UCSD-AML1 (cell line): ENCODE measurements around the gene FHL2.

Experiments
- DNase-seq: peaks from one replicate; lab custom pipeline; 2025; ENCODE audit not compliant: unreplicated experiment; lab: John Stamatoyannopoulos, UW

Gene FHL2

DNA sequence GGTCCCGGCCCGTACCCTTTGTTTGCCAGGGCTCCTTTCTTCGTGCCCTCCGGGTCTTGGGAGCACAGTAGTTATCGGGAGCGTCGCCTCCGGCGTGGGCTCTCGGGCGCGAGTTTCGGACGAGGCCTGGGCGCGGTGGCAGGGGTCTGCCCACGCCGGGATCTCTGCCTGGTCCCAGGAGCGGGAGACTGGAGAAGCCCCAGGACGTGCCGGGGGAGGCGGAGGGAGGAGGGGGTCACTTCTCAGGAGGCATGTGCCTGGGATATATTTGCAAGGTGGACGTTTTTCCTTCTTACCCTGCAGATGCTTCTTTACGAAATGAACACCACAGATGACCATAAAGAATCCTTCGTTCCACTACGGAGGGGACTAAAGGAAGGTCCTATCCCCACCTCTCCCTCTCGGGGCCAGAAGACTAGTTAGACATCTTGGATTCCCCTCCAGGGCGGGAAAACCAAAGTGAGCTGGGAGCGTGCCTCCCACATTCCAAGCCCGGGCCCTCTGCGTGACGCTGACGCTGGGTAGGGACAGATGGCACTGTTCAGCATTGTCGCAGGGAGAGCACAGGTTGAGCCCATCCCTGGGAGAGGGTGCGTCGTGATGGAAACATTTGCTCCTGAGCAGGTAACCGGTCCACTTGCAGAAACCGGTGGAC is 483 bp upstream of the FHL2 start:
- DNase-seq: no peak

DNA sequence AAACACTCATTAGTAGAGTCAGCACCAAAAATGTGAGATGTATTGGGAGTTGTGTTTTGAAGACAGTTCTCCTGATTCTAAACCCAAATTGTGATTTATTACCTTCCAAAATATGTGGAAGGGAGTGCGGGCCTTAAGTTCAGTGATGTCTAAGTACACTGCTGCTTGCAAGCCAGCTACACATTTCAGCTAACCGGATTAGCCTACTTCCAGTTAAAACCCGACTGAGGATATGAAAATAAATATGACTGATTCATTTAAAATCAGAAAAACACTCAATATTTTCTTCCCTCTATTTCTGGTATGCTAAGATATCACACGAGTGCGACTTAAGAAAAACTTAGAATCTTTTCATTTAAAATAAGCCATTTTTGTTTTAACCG is 907 bp downstream of the FHL2 start:
- no peak for DNase-seq

DNA sequence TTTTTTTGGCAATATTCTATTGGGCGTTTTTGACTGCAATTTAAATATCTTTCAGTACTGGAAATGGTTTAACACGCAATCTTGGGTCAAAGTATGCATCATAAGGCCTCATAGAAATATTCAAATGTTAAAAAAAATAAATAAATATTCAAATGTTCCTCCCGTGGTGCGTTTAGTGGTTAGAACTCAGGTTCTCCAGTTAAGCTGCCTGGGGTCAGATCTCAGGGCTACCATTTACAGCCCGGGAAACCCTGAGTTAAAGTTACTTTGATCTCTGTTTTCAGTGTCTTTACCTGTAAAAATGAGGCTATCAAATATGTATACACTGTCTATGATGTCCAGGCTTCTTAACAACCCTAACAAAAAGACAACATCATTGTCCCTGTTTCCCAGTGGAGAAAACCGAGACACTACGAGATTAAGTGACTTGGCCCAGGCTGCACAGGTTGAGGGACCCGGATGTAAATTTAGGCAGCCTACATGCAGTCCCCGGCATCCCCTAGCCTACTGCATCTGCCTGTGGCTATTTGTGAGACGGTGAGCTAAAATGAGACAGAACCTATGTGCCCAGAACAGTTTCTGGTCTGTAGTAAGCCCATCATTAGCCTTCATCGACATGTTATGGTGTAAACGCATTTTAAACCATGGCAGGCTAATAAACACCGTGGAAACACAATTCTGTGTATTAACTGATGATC is 1.7 kb downstream of the FHL2 start:
- DNase-seq: no peak

DNA sequence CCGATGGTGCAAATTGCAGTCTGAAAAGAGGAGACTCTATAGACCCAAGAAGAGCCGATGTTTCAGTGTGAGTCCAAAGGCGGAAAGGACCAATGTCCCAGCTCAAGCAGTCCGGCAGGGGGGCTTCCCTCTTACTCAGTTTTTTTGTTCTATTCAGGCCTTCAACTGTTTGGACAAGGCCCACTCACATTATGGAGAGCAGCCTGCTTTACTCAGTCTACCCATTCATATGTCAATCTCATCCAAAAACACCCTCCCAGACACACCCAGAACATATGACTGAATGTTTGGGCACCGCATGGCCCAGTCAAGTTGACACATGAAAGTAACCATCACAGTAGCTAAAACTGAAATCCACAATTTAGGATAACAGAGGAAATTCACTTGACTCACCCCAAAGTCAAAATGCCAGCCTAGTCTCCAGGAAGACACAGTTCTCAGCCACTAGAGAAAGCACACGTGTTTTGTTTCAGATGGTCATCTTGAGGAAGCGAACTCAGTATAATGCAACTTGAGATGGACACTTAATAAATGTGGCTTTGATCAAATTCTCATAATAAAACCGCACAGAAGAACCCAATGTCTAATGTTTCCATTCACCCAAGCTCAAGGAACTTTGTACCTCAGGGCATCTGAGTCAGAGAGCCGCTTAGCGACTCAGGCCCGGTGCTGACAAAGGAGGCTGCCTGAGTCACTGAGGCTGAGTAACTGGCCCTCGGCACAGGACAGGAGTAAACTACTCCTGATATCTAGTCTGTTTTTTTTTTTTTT is 2.4 kb downstream of the FHL2 start:
- no peak for DNase-seq

DNA sequence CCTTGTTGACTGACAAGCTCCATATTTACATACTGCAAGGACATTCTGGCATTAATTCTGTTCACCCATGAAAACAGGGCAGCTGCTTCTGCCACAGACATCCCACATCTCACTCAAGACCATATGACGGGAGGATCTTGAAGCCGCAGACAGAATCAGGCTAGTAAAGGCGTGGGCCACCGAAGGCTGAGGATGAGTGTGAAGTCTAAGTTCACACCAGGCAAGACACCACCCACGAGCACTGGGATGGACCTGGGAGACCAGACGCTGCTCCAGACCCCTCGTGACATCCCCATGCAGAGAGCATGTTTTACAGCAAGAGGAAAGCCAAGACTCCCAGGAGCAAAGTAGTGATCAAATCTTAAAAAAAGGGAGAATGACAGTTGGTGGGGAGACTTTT is 3.2 kb downstream of the FHL2 start:
- DNase-seq: no peak

DNA sequence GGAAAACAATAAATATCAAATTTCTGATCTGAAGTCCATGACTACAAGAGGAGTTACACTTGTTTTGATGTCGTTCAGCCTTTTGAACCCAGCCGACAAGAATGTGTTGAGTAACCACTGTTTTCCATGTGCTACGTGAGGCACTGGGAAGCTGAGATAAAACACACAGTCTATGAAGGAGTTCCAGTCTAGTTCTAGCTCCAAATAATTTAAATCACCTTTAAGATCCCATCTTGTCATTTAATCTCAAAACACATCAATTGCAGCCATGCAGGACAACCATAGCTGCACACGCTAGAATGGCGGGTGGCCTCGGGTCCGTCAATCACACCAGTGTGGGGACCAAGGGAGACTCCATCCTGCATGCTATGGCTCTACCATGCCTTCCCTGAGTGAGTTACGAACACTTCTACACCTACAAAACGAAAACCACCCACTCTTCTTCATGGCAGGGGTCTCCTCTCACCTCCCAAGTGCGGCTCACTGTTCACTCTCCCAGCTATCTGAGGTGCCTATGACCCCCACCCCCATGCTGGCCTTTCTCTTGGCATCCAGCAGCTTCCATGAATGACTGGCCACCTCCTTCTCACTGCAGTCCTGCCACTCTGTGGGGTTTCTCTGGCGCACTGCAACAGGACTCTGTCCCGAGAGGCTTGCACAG is 3.8 kb downstream of the FHL2 start:
- DNase-seq: no peak

DNA sequence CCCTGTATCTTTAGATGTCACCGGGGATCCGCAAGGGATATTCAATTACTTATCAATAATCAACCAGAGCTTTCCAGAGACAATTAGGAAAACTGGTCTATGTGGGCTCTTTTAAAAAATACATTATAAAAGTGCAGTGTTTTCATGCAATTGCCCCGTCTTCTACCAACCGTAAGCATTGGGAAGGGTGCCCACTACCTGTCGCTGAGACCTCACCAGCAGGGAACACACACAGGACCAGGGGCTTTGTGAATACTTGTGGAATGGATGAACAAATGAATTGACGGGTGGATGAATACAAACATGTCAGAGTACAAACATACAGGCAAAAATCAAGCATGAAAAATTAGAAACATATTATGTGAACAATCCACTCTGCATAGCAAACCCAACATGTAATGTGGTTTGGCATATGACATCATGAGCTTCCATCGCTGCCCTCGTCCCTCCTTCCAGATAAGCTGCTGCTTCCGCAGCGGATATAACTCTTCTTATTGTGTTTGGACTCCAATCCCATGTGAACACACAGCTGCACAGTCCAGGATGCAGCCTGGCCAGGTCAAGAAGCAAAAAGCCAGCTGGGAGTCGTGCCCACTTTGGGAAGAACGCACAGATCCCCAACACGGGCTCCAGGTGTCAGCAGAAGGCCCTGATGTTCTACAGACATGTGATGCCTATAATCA is 5.3 kb downstream of the FHL2 start:
- no peak for DNase-seq

DNA sequence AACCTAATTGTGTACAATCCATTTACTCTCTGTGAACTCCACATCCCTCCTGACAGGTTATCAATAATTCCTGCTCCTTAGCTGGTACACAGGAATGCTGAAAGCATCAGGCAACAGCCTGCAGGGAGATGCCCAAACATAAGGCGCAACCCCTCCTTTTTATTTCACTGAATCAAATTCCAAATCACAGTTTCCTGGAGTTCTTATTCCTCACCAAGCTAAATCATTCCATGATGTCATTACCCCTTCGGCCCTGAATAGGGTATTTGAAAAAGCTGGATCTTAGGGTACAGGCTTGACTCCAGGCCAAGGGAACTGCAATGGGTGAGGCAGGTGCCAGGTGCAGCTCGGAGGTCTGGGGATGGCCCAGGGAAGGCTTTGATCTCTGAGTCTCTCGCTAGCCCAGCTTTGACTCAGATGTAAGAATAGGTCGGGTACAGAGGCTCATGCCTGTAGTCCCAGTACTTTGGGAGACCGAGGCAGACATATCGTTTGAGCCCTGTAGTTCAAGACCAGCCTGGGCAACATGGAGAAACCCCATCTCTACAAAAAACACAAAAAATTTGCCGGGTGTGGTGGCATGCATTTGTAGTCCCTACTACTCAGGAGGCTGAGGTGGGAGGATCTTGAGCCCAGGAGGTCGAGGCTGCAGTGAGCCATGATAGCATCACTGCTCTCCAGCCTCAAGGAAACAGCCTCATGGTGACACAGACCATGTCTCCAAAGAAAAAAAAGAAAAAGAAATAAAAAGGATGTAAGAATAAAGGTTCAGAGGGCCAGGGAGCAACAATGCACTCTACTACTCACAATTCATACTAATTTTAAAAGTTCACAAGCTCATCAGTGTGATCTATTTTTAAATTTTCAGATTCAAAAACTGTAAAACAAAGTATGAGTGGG is 6.8 kb downstream of the FHL2 start:
- DNase-seq: no peak

DNA sequence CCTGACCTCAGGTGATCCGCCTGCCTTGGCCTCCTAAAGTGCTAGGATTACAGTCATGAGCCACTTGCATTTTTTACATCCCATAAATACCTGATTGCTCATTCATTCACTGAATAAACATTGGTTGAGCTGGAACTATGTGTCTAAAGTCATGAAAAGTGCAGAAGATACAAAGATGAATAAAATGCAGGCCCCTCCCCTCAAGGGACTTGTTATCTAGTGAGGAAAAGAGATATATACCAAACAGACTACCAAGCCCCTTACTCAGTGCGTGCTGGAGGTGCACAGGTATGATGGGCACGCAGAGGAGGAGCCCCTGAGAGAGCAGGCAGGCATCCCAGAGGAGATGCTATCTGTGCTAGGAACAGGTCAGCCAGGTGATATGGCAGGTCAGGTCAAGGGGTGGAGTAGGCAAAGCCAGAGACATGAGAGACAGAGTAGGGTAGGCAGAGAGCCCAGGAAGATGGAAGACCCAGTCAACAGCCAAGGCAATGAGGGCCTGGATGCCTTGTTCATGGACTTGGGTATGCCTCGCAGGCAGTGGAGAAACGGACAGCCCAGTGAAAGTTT is 7.7 kb downstream of the FHL2 start:
- DNase-seq: no peak

DNA sequence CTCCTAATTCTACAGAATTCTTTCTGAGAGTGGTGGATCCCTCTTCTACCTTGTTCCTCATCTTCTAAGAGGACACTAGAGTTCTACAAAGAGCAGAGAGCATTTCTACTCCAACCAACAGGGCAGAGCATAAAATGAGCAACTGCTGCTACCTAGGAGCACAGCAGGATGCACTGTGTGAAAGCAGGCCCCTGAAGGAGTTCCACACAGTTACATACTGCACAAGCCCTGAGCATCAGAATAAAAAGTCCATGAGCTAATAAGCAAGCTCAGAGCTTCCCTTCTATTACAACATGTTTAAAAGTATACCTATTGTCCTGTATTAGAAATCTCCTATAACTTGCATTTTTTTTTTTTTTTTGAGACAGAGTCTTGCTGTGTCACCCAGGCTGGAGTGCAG is 8.4 kb downstream of the FHL2 start:
- DNase-seq: no peak

DNA sequence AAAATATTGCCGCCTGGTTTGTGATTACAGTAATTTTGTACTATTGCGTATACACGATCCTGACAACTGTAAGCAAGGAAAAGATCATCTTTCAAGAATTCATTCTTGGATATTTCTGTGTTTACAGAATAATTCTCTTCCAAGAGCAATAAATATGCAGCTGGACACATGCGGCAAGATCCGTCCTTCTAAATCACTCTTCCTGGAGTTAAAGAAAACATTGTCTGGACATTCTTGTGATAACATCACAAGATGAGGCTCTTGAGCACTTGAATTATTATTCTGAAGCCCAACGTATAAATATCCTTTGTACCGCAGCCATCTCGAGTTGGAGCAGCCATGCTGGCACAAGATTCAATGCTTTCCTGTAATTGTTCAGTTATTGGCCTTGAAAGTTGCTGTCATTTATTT is 9.9 kb downstream of the FHL2 start:
- no peak for DNase-seq

DNA sequence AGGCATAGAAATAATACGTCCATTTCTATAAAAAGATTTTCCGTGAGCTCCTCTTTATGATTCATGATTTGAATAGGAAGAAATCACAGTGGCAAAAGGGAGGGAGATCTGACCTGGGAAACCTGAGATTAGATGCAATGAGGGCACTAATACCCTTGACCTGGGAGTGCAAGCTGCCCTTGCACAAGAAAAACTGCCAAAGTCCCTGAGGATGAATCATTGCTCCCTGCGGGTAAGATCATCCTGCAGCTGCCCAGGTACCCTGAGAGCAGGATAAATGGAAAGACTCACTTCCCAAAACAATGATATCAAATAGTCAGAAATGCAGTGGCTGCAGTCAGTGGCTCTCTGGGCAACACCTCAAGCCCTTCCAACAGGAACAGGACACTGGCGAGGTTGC is 11.6 kb downstream of the FHL2 start:
- no peak for DNase-seq

DNA sequence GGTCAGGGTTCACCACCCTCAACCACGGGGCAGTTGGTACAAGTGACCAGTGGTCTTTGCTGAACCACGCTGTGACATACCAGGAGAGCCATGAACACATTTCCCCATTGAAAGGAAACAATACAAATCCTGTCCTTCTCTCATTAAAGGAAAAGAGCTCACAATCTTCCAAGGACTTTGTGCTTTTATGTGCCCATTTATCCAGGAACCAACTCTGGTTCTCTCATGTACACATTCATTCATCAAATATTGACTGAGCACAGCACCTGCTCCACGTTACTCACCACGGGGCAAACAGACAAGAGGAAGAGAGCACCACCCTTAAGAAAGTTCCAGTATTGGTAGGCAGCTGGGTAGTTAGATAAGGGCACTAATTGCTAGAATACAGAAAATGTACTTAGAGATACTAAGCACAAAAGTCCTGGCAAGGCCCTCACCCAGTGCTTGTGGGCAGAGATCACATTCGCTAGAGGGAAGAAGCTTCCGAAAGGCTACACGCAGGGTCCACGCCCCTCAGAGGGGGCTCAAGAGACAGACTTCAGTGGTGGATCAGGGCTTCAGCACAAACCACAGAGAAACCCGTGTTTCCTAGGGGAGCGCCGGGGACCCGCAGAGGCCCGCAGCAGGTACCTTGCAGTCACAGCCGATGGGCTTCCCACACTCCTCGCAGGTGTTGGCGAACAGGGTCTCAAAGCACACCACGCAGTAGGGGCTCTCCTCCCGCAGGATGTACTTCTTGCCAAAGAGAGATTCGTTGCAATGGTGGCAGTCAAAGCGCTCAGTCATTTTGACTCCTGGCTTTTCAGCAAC is 12.9 kb downstream of the FHL2 start:
- no peak for DNase-seq

DNA sequence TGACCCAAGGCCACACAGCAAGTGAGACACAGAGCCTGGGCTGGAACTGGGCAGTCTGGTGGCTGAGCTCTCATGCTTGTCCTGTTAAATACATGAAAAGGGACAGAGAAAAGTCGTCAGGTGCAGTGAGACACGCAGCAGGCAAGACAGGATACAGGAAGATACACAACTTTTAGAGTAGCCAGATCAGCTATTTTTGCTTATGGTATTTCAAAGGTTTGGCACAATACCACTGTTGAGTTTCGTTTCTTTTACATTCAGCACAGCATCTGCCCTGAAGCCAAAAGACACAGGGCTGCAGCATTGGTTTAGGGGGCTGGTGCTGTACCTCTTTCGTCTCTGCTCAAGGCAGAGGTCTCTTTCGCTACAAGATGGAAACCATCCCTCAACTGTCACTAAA is 14.0 kb downstream of the FHL2 start:
- DNase-seq: no peak

DNA sequence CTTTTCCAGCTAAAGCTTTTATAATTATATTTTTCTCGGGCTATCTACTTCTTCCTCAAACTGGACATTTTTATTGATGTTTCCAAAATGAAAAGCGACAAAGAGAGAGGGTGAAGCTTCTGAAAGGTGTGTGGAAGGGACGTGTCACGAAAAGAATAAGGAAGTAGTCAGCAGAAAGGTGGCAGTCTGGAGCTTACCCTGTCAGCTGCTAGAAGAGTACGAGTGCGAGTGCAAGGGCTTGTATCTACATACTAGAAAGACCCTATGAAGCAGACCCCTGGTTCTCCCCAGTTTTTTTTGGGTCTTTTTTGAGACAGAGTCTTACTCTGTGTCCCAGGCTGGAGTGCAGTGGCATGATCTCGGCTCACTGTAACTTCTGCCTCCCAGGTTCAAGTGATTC is 14.6 kb downstream of the FHL2 start:
- DNase-seq: no peak

DNA sequence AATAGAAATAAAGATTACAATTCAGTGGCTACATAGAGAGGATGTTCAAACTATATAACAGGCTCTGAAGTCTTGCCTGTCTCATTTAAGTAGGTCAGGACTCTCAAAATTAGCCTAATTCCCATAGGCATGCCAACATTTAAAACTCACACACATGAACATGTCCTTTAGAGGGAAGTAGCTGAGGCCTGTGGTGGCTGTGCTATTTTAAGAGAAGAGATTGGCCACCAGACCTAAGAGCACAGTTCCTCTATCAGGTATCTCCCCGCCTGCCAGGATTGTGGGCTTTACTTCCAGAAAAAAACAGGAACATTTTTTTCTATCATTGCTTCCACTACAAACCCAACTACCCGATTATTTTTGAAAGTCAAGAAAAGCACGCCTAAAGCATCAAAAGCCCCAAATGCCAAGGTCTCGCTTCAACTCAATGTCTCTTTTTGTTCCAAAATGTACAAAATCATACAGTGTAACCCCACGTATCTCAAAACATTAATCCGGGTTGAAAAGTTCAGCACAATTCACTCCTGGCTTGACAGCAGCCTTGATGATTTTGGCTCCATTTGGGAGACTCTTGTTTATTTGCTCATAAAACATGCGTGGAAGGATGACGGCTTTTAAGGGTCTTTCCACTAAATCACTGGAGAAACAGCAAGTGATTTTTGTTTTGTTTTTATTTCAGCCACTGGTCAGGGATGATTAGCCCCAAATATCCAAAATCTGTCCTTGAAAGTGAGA is 15.3 kb downstream of the FHL2 start:
- DNase-seq: peak; percentile 40

DNA sequence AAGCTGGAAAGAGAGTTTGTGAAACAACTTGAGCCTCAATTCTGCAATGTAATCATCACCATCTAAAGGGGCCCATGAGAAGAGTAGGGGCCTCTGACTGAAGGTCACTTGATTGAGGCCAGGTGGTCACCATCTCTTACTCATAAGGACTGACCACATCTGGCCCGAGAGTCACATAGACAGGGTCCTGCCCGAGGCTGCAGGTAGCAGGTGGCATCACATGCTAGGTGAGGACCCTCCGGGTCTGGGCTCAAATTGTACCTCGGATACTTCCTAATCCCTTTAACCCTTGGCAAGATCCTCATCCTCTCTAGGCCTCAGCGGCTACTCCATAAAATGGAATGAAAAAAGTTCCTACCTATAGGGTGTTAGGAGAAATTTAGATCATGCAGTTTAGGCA is 16.7 kb downstream of the FHL2 start:
- no peak for DNase-seq

DNA sequence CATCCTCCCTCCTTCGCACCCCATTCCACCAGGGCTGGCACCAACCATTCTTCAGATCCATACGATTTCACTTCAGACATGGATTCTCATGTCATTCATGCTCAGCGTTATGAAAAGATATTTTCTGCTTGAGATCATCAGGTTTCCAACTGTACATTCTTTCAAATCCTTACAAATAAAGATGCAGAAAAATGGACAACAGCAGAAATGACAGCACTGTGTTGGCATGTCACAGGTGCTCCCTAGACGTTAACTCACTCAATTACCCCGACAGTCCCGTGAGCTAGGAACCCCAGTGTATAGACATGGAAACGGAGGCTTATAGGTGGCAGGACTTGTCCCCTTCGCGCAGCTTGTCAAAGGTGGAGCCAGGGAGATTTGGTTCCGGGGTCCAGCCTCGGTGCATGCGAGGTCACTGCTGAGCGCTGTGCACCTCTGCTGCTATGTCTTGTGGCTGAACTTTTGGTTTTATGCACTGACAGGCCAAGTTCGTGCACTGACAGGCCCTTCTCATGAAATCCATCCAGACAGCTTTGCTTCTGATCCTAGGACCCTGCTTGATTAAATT is 17.7 kb downstream of the FHL2 start:
- no peak for DNase-seq
